H54 (cell line): ENCODE results near the gene PRAMEF15.
"Not testable (repeated sequence)": the region's sequence is repeated elsewhere in the genome, so short reads cannot be mapped to it uniquely, and the experiment has no call there.

Source experiments
- DNase-seq: peaks from one replicate; pipeline ENCODE4 v3.0.0; 2011; ENCODE audit warnings: low spot score, mixed read lengths; ENCODE audit not compliant: insufficient read length
- FAIRE-seq: peaks from 3 replicates; lab custom pipeline; 2011; peaks lifted over from hg19 to GRCh38; lab: Jason Lieb, UNC

Gene PRAMEF15

GRCh38 chr1:13315281-13315680 lies at the start of gene PRAMEF15:
TSS of gene PRAMEF15 (plus strand) at chr1:13315581. CDS start at chr1:13318408, 2,827 bp downstream.
- FAIRE-seq, DNase-seq: not testable (repeated sequence)

- not testable (repeated sequence) for FAIRE-seq, DNase-seq
Observed at GRCh38 chr1:13277016-13277415, 38.4 kb upstream of the PRAMEF15 start.

- not testable (repeated sequence) for FAIRE-seq, DNase-seq
Observed at GRCh38 chr1:13279617-13280016, 35.8 kb upstream of the PRAMEF15 start.

GRCh38 chr1:13285037-13285436 lies 30.3 kb upstream of the PRAMEF15 start, which contains the start of gene PRAMEF8:
TSS of gene PRAMEF8 (minus strand) at chr1:13285137. CDS start at chr1:13284091, 1,046 bp downstream.
- DNase-seq, FAIRE-seq: not testable (repeated sequence)

- not testable (repeated sequence) for DNase-seq, FAIRE-seq
Observed at GRCh38 chr1:13289030-13289429, 26.4 kb upstream of the PRAMEF15 start.

GRCh38 chr1:13297216-13297931 lies 18.0 kb upstream of the PRAMEF15 start:
- FAIRE-seq, DNase-seq: not testable (repeated sequence)

- DNase-seq, FAIRE-seq: not testable (repeated sequence)
Observed at GRCh38 chr1:13298699-13299098, 16.7 kb upstream of the PRAMEF15 start.

GRCh38 chr1:13302197-13302596 lies 13.2 kb upstream of the PRAMEF15 start:
- not testable (repeated sequence) for DNase-seq, FAIRE-seq

GRCh38 chr1:13303239-13303638 lies 12.1 kb upstream of the PRAMEF15 start, which contains the start of gene PRAMEF33:
TSS of gene PRAMEF33 (plus strand) at chr1:13303539. CDS start at chr1:13305955, 2,416 bp downstream.
- not testable (repeated sequence) for DNase-seq, FAIRE-seq

- DNase-seq, FAIRE-seq: not testable (repeated sequence)
Observed at GRCh38 chr1:13342496-13342895, 27.1 kb downstream of the PRAMEF15 start.

- not testable (repeated sequence) for FAIRE-seq
Observed at GRCh38 chr1:13347034-13347433, 31.7 kb downstream of the PRAMEF15 start, which contains the start of gene PRAMEF14. TSS of gene PRAMEF14 (minus strand) at chr1:13347134. CDS start at chr1:13345314, 1,820 bp downstream.

GRCh38 chr1:13353476-13353875 lies 38.1 kb downstream of the PRAMEF15 start:
- not testable (repeated sequence) for DNase-seq, FAIRE-seq

More at GRCh38 chr1:13347034-13347433, 31.7 kb downstream of the PRAMEF15 start, which contains the start of gene PRAMEF14:
- not testable (repeated sequence) for DNase-seq

- not testable (repeated sequence) for DNase-seq, FAIRE-seq
Observed at GRCh38 chr1:13354475-13354874, 39.1 kb downstream of the PRAMEF15 start.

GRCh38 chr1:13356774-13357173 lies 41.4 kb downstream of the PRAMEF15 start:
- FAIRE-seq, DNase-seq: not testable (repeated sequence)

GRCh38 chr1:13362364-13362763 lies 47.0 kb downstream of the PRAMEF15 start:
- not testable (repeated sequence) for FAIRE-seq, DNase-seq

- not testable (repeated sequence) for FAIRE-seq, DNase-seq
Observed at GRCh38 chr1:13364928-13365327, 49.5 kb downstream of the PRAMEF15 start.

- not testable (repeated sequence) for FAIRE-seq, DNase-seq
Observed at GRCh38 chr1:13366536-13366935, 51.2 kb downstream of the PRAMEF15 start.

GRCh38 chr1:13368544-13368943 lies 53.2 kb downstream of the PRAMEF15 start:
- FAIRE-seq: not testable (repeated sequence)

More at GRCh38 chr1:13368544-13368943, 53.2 kb downstream of the PRAMEF15 start:
- not testable (repeated sequence) for DNase-seq
